EH (cell line): ENCODE results near the gene PCDH1.
"Not testable (repeated sequence)": the region's sequence is repeated elsewhere in the genome, so short reads cannot be mapped to it uniquely, and the experiment has no call there.

Experiments
- DNase-seq: peaks from one replicate; pipeline ENCODE4 v3.0.0-alpha.2; 2015; ENCODE audit warnings: low read depth

Gene PCDH1

DNA sequence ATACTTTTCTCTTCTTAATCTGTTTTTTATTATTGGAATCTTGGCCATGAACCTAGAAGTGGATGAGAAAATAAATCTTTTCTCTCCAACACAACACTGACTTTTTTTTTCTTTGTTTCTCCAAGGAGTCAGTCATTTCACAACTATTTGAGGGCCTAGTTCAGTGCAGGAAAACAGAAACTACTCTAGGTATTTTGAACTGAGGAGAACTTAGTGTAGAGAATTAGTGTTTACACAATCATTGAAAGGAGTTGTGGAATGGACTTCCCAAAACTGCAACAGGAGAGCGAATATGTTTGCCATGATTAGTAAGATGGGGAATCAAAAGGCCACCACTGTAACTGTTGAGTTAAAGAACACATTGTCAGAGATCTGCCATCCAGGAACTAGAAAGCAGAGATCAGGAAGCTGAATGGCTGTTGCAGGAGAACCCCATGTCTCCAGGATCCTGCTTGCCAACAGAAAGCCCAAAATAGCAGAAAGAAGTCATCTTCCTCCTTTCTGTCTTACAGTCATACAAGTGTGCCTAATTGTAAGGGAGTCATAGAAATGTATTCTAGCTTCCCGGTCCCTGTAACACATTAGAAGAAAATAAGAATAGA, 20.3 kb upstream of the PCDH1 start:
- no peak for DNase-seq

DNA sequence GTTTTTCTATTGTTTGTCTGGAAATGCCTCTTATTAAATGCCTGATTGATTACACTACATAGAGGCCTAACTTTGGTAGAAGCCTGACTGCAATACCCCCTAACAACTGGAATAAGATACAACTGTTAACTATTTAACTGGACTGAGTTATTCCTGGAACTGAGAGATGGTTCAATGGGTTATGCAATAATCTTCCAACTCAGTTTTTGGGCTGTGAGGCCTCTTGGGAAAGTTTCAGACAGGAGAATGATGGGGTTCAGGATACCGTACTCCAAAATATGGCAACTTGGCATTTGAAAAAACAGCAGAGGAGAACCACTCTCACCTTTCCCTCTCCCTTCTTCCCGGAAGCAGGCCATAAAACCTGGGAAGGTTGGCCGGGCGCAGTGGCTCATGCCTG, 19.2 kb upstream of the PCDH1 start:
- DNase-seq: no peak

DNA sequence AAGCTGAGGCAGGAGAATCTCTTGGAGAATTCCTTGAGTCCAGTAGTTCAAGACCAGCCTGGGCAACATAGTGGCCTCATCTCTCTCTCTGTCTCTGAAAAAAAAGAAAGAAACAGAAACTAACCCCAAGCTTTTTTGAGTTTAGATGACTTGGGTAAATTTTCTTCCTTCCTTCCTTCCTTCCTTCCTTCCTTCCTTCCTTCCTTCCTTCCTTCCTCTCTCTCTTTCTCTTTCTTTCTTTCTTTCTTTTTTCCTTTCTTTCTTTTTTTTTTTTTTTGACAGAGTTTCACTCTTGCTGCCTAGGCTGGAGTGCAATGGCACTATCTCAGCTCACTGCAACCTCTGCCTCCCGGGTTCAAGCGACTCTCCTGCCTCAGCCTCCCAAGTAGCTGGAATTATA, 12.2 kb upstream of the PCDH1 start:
- not testable (repeated sequence) for DNase-seq

DNA sequence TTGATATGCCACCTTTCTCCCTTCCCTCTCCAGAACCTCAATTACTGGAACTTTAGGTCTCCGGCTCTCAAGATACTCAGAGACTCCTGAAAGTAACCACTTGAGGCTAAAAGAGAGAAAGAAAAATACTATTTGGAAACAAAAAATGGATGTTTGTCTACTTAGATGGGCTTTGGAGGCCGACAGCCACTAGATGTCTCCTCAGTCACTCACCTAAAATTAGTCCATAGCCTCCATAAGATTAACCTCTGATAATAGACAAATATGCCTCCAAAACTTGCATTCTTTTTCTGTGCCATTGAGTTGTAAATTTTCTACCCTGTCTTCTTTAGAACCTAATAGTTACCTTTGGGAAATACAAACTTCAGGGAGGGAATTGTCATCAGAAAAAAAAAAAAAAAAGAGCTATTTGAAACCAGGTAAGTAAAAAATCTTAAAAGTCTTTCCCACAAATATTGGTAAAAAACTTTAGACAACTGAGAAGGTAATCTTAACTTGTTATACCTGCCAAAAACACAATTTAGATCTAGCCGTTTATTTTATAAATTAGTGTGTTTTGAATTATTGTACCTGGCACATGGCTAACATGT, 11.2 kb upstream of the PCDH1 start:
- DNase-seq: peak; percentile 44

DNA sequence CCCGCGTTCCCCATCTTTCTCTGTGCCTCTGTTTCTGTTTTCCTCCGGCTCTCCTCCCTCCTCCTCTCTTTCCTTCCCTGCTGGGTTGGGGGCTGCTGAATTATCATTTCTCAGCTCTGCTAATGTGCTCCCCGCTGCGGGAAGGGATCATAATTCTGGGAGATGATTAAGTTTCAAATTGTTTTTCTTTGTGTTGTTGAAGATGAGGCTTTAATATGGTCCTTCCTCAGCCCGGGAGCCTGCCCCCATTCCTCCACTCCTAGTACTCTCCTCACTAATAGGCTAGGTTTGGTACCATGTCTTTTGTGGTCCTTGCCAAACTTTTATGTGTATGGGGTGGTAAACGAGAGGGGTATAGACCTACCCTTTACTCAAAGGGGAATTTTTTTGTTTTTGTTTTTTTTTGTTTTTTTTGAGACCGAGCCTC, 5.7 kb upstream of the PCDH1 start:
- DNase-seq: no peak

DNA sequence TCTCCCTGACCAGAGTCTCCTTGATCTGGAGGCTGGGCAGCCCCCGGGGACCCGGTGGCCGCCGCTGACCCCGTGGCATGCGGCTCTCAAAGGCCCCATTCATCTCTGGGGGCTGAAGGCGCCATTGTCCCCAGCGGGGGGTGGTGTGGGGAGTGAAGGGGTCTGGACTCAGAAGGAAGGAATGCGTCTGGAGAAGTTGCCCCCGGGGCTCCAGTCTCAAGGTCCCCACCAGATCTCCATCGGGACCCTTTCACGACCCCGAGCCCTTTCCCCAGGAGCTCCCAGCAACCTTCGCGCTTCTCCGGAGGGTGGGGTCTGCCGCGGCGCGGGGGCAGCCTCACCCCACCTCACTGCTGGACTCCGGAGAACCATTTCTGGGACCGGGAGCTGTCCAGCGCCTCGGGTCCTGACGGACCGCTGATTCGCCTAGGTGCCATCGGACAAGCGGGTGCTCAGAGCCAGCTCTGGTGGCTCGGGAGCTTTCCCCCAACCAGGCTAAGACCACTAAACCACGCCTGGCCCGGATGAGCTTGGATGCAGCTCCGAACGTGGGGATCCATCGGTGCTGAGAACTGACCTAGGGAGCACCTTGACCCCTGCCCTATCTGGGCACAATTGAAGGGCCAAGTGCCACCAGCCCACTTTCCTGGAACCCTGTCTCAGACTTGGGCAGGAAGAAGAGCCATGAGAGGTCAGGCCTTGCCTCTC, 5.1 kb upstream of the PCDH1 start:
- DNase-seq: peak; percentile 48

DNA sequence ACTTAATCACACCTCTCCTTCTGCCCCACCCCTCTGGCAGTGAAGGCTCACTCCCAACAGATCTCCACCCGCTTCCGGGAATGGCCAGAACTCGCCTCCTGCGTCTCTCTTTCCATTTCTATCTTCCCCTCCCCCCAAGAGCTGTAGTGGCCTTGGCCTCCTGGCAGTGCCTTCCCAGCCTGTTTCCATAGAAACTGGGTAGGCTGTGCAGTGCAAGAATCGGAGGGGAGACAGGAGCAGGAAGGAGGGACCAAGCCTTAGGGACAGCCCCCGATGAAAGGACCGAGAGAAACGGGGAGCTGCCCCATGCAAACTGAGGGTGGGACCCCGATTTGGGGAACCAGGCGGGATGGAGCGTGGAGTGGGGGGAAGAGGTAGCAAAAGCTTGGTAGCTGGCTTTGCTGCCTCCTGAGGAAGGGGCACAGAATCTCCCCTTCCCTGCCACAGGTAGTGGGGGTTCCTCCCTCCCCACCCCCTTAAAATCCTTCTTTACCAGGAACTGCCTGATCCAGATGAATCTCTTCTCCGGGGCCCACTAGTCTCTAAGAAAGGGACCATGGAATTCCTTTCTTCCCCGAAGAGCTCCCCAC, 4.5 kb upstream of the PCDH1 start:
- DNase-seq: no peak

DNA sequence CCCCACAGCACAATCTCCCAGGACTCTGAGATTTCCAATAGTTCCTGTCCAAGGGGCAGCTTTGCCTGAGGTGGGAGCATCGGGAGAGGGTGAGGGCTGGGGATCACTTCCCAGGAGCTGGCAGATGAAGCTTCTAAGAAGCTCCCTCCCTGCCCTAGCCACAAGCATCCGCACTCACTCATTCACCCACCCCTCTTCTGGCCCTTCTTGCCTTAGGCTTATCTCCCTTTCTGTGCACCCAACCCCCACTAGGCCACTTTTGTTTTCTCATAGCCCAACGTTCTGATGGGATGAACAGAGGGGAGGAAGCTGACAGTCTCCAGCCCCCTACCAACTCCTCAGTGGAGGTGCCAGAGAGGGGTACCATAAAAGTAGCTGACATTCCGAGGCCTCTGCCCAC, 3.7 kb upstream of the PCDH1 start:
- DNase-seq: no peak

DNA sequence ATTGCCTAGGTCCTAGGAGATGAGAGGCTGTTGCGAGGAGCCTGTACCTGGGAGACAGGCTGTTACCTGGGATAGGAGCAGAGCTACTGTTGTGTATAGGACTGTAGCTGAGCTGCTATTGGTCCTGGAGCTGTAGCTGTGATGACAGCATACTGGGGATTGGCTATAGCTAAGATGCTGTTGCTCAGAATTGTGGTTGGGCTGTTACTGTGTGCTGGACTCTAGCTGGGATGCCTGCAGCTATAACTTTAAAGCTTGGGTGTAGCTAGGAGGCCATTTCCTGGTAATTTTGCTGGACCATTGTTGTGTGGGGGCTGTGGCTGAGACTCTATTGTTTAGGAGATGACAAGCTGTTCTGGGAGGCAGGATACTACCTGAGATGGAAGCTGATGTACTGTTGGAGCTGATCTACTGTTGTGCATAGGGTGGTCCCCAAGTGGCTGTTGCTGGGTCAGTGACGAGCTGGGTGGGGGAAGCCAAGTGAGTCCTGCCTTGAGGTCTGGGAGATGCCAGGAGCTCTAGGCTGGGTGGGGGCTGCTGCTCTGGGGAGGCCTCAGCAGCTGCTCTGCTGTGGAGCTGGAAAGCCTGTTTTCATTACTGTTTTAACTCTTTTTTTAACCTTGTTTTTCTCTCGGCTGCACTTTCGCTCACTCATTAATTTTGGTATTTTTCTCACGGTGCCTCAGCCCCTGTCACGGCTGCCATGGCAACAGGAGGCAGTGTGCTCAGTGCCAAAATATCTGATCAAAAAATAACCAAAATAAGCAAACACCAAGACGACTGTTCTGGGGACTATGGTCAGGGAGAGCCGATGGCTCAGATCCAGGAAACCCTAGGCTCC, 3.0 kb upstream of the PCDH1 start:
- peak; percentile 31 for DNase-seq

DNA sequence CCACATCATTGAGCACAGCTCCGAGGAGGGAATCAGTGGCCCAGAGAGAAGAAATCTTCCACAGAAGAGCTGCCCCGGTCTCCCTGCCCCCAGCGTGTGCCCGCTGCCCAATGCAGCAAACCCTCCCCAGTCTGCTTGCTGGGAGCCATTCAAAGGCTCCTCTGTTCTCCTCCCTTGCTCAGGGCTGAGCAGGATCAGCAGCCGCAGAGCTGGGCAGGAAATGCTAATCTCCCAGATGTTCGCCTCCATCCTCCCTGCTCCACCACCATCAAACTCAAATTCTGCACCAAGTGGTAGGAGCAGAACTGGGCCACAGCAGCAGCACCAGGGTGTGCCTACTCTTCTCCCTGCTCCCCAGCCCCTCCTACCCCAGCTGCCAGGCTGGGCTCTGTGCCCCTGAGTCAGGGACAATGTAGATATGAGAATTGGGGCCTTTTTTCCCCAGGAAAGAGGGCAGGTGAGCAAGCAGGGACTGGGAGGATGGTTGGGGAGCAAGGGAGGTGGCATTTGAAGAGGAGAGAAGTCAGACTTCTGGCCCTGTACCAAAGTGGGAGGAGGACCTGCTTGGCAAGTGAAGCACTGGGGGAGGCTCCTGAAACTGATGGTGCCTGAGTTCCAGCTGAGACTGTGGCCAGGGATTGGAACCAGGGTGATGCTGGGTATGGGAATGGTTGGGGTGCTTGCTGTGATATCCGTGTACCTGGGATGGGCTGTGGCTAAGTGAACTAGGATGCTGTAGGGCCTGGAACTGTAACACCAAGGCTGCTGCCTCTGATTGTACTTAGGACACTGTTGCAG, 1.9 kb upstream of the PCDH1 start:
- DNase-seq: no peak

DNA sequence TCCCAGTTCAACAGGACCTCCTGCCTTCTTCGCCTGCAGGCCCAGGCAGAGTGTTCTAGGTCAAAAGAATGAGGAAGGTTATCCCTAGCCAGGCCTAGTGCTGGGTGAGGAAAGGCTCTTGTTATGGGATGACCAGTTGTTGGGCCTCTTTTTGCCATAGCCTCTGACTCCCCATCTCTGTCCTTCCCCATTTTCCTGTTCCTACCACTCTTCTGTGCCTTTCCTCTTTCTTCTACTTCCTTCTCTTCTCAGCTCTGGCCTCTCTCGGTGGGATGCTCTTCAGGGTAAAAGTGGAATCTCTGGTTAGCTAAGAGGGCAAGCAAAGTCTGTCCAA, 1.2 kb upstream of the PCDH1 start:
- no peak for DNase-seq

DNA sequence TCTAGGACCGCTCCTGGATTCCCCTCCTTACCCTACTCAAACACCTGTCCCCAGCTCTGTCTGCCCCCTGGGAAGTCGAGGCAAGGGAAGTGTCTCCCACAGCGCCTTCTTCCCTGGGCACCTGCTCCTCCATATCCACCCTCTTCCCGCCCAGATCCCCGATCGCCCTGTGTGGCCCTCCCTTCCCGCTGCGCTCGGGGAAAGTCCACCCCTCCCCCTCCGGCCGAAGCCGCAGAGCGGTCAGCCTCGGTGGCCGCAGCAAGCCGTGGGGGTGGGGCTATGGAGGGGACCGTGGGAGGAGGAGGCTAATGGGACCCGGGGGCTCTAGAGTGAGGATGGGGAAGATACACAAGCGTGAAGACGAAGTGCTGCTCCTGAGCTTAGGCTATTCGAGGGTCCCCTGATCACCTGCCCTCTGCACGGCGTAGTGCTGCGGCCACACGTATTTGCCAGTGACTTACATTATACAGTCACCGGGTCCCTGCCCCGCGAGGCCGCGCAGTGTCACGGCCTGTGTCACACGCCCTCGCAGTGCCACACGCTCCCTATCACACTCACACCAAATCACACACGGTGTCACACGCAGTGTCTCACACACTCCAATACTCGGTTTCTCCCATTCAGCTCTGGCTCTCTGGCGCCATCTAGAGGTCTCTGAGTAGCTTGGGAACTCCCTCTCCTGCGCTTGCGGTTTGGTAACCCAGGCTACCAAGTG, 658 bp upstream of the PCDH1 start:
- DNase-seq: peak; percentile 86

DNA sequence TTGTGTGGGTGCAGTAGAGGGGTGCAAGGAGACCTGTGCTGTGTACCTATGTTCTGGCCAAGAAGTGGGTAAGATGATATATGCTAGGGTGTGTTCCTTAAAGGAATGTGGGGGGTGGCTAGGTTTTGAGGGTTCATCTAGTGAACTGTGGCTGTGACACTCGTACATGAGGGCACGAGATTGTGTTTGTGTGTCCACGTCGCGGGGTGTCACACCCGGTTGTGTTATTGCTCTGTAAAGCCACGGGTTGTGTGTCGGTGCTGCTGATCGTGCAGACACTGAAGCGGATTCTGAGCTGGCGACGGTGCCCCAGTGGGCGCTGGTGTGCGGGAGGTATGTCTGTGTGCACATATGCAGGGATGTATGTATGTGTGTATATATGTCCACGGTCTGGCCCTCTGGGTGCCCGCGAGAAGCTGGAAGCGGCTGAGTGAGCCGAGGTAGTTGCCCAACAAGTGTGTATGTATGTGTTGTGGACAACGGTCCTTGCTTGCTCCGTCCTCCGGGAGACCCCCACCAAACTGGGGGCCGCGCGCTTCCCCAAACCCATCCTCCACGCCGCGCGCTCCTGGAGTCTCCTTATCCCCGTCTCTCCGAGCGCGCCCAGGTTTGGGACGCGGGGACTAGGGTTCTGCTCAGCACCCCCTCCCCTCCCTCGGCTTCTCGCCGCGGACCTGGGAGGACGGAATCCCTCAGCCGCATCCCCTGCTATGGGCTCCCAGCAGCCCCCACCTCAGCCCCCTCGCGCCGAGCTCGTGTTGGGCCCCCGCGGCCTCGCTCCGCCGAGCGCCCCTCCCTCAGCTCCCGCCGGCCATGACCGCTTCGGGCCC, 639 bp downstream of the PCDH1 start:
- DNase-seq: no peak

DNA sequence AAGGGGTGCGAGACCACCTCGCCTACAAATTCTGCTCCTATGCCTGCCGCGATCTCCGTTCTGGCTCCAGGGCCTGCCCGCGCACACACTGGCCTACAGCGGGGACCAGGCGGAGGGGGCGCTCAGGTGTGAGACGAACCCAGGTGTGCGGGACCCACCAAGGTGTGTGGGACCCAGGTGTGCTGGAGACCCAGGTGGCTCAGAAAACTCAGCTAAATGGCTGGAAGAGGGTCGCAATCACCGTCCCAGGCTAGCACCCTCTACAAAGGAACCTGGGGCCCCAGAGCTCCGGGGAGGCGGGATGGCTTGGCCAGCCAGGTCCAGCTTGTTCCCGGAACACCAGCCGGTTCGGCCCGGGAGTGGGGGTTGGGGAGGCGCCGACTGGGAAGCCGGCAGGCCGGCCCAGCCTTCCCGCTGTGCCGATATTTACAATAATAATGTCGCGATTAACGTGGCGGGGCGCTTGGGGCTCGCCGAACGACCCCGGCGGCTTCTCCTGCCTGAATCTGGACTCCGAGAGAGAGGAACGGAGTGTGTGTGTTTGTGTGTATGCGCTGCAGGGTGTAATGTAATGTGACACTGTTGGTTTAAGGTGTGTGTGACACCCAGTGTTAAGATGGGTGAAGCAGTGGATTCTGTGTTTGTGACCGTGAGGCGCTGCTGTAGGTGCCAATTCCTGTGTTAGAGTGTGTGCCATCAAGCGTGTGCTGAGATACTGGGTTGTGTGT, 1.4 kb downstream of the PCDH1 start:
- no peak for DNase-seq

DNA sequence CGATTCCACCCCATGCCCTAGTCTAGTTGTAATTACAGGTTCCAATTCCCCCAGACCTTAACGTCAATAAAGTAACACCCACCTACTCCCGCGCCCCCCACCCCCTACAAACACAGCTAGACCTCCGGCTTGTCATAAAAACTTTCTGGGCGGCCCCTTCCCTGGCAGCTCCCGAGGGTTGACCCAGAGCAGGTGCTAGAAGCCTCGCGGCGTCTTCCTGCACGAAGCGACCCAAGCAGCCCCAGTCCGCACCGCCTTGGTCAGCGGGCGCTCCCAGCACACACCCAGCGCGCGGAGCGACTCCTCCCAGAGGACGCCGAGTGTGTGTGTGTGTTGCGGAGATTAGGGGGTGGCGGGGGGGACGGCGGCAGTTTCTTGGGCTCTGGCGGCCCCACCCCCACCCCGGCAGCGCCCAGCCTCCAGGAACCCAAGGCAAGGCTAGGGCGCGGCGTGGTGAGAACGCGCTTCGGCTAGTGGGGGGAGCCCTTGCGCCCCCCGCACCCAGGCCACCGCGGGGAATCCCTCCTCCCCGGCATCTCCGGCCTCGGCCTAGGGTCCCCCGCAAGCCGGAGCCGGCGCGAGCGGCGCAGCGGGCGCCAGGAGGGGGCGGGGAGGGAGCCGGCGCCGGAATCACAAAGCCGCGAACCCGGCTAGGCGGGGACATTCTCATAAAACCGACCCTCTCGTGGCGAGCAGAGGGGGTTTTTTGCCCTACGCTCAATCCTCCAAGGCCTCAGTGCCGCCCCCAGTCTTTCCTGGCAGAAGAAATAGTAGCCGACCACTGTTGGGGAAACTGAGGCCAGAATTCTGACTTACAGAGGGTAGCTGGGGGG, 2.2 kb downstream of the PCDH1 start:
- no peak for DNase-seq

DNA sequence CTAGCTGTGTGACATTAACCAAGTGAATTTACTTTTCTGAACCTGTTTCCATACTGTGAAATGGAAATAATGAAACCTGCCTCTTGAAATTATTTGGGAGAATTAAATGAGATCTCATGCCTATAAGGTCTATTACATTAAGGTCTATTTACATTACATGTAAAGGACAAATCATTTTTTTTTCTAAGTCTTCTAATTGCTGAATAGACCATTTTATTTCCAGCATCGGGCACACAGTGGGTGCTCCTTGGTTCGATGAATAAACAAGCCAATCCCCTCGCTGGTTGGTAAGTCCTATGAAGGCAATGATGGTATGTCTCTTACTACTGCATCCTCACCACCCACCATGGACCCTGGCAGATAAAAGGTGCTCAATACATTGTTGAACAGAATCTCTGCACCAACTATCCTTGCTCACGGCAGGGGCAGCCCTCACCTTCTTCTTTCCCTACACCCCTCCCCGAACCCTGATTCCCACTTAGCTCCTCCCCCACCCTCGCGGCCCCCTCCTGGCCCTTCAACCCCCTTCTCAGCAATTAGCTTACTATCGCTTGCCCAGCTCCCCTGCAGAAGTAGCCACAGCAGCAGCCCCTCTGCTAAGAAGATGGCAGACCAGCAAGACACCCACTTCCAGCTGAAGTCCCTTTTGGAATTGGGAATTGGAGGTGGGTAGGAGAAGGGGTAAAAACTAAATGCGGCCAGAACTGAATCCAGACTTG, 3.0 kb downstream of the PCDH1 start:
- DNase-seq: no peak

DNA sequence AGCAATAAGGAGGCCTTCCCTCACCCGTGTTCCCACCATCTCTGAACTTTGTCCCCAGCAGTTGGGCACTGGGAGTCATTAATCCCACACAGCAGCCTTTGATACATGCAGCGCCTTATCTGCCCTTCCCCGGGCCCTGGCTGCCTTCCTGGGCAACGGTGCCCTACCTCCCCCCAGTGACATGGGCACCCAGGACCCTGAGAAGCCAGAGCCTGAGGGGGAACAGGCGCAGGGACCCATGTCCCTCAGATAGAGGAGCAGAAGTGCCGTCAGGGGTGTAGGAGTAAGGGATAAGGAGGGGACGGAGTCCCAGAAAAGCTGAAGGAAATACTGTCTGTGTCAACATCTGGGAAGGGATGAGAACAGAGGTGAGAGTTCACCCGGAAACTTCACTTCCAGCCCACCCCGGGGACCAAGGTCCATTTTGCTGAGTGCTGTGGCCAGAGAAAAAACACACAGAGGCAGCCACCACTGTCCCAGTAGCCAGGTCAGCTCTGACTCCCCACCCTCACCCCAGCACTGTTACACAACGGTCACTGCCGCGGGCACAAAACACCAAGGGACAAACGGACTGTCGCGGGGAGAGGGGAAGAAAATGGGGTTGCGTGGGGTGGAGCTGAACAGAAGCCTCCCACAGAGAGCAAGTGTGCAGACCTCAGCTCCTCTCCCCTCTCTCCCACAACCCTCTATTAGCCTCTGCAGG, 3.8 kb downstream of the PCDH1 start:
- DNase-seq: no peak
